NCI-H128 (cell line): ENCODE data around the gene IL17RB.

Experiments used
- DNase-seq: peaks from one replicate; lab custom pipeline; 2025; ENCODE audit not compliant: unreplicated experiment; lab: John Stamatoyannopoulos, UW

The IL17RB gene

DNA sequence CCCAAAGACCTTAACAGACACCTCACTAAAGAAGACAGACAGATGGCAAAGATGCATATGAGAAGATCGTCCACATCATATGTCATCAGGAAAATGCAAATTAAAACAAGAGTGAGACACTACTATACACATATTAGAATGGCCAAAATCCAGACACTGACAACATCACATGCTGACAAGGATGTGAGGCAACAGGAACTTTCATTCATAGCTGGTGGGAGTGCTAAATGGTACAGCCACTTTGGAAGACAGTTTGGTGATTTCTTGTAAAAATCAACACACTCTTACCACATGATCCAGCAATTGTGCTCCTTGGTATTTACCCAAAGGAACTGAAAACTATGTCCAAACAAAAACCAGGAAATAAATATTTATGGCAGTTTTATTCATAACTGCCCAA is 17.8 kb upstream of the IL17RB start:
- no peak for DNase-seq

DNA sequence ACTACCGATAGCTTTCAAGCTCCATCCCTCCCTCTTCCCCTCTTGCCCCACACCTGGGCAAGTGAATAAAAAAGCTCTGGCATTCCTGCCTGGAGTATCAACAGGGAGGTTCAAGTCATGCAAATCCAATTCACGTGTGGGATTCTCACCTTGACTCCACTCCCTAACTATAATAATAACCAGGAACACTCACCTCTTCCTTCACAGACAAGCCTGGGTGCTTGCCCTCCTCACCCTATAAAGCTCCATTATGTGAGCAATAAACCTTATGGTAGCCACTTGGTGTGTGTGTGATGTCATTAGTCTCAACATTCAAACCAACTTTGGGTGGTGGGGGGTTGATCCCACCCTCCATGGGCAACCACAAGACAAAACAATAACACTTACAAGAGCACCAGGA is 16.8 kb upstream of the IL17RB start:
- no peak for DNase-seq

DNA sequence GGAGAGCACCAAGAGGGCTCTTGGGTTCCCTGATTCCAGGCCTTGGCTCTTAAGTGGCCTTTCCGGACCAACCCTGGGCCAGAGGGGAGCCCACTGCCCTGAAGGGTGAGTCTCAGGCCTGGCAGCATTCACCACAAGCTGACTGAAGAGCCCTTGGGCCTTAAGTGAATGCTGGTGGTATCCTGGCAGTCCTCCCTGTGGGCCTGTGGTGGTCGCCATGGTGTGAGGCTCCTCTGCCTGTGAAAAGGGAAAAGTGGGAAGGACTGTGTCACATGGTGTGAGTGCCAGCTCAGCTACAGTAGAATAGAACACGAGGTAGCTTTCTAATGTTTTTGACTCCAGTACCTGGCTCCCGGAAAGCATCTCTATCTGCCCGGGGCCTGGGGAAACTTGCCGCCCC is 15.4 kb upstream of the IL17RB start:
- no peak for DNase-seq

DNA sequence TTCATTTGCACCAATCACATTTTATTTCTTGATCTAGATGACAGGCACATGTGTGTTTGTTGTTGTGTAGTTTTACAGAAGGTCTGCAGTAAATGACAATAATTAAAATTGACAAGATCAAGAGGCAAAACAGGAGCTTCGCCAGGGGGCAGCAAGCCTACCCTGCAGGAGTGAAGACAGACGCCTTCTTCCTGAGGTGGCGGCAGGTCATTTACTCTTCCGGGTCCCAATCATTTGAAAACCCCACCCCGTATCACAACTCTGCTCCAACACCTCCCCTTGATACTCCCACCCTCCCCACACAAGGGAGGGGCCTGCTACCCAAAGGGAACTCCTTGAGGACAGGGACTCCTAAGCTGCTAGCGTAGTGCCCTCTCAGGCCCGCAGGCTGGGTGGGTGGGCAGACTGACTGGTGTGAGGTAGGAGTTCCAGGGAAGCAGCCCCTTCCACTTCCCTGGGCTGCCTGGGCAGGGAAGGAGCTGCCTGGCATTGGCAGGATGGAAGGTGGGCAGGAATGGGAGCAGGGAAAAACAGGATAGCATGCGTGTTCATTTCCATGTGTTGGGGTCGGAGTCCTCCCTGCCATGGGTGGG is 13.2 kb upstream of the IL17RB start:
- DNase-seq = no peak

DNA sequence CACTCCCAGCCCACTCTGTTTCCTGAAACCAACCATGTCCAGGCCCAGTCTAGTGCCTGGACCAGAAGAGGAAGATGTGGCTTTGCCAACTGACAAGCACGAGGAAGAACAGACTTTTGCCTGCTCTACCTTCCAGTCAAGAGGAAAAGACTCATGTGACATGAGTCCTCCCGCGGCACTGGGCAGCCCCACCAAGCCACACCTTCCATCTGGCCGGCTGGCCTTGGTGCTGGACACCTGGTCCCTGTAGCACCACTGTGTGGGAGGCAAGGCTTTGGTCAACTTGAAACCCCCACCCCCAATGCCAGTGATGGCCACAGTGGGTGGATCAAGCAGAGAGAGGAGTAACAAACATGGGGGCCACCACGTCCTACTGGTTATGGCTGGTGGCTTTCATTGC is 12.7 kb upstream of the IL17RB start:
- DNase-seq = no peak

DNA sequence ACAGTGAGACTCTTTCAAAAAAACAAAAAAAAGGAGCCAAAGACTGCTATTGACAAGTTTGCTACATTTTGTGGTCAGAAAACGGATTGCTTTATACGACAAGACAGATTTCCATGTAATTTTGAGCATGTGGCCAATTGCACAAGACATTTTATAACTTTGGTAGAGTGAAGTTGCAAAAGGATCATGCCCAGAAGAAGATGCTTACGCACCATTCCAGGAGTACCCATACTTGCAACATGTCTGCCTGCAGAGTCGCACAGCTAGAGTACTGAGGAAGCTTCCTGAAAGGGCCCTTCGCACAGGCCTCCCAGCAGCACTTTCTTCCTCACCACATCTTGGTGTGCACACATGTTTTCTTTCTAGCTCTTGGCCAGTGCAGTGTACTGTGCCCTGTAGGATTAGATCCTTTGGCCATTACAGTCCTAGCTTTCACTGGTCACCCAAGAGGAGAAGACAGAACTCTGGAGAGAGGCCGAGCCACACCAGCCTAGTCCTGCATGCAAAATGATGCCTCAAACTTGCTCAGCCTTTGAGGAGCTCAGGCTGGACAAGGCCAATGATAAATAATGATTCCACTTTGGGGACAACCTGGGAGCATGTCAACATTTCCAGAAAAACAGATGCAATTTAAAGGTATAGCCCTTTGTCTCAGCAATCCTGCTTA is 11.8 kb upstream of the IL17RB start:
- no peak for DNase-seq

DNA sequence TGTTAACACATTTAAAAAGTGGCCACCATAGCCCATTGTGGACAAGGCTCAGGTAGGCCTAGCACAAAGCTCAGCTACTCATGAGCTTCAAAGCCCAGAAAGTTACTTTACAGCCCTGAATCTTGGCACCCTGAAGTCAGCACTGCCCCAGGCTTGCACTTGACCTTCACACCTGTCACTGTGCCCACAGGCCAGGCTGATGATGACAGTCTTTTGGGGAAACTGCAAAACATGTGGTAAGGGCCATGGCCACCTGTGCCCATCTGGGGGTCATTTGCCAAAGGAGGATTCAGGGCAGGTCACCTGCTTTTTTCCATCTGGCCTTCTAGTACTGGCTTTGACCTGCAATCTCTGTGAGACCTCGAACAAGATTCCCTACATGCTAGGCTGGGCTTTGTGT is 11.1 kb upstream of the IL17RB start:
- no peak for DNase-seq

DNA sequence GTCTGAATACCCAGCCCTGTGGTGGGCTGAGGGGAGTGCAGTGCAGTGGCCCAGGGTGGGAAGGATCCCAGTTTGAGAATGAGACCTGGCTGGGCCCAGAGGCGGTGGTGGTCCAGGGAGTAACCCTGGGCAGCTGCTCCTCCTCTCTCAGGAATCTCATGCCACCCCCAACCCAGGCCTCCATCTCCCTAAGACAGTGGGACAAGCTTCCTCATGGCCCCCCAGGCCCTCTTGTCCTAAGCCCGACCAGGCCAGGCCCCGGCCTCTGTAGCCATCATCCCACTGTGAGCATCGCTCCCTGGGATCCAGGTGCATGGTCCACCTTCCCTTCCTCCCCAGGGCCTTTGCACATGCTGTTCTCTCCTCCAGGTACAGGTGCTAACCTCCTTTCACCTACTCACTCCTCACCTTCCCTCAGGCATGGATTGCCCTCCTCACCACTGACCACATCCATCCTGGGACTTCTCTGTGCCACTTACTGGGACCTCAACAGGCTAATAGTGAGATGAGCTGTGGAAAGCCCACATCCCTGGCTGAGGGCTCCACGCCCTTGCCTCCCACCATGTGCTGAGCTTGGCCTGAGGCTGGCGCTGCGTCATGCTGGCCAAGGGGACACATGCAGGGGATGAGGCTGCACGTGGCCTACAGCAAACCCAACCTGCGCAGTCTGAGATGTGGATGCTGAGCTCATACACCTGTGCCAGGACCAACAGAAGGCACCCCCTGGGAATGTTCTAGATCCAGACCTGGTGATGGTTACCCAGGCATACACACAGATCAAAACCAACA is 10.1 kb upstream of the IL17RB start:
- DNase-seq = no peak

DNA sequence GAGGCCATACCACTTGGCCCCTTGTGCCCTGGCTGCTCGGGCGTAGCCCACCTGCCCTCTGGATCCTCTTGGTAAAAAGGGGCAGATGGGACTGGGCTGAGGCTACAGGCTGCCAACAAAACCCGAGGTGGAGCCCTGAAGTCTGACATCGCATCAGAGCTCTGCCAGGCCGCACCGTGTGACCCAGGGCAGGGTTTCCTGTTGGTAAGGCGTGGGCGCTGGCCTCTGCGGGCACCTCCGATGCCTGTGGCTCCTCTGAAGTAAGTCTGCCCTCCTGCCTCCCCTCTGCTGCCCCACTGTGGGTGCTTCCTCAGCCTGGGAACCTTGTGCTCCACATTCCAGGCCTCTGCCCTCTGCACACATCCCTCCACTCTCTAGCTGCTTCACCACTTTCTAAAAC is 9.0 kb upstream of the IL17RB start:
- no peak for DNase-seq

DNA sequence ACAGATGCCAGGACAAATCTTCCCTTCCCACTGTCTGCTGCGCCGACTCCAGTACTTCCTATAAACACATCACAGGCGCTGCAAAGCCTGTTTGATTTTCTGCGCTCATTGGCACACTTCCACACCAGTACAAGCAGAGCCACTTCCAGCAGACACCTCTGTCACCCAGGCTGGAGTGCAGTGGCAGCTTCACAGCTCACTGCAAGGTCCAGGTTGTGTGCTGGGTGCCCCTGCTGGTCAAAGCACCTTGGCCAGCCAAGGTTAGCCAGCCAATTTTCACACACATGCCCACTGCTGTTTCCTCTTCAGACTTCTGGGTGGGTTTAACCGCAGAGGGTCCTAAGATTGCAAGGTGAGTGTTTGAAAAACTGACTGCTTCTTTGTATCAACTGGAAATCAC is 5.1 kb upstream of the IL17RB start:
- no peak for DNase-seq

DNA sequence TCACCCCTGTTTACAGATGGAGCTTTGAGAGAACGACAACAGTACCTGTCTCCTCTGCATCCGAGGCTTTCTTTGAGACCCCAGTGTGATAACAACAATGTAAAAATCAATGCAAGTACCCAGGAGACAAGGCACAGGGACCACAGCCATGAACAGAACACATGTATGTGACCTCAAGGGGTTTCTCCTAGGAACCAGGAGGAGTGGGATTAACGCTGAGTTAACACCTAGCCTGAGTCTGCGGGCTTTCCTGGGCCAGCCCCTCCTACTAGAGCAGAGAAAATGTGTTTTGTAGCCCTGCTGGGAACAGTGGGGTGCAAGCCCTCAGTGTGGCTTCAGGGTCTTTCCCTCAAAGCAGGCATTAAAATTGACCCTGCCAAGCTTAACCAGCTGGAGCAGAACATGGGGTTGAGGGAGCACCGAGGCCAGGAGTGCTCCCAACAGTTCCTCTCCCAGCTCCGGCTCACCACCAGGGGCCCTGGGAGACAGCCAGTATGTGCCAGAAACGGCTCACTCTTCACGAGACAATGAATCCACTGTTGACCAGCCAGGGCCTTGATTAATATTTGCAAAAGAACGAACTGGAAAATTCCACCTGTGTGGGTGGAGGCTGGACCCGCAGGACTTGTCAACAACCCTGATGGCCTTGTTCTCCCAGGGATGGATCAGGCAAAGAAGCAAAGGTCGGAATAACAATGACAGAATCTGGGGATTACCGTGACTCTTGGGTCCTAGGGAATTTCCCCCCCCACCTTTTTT is 3.8 kb upstream of the IL17RB start:
- DNase-seq = no peak

DNA sequence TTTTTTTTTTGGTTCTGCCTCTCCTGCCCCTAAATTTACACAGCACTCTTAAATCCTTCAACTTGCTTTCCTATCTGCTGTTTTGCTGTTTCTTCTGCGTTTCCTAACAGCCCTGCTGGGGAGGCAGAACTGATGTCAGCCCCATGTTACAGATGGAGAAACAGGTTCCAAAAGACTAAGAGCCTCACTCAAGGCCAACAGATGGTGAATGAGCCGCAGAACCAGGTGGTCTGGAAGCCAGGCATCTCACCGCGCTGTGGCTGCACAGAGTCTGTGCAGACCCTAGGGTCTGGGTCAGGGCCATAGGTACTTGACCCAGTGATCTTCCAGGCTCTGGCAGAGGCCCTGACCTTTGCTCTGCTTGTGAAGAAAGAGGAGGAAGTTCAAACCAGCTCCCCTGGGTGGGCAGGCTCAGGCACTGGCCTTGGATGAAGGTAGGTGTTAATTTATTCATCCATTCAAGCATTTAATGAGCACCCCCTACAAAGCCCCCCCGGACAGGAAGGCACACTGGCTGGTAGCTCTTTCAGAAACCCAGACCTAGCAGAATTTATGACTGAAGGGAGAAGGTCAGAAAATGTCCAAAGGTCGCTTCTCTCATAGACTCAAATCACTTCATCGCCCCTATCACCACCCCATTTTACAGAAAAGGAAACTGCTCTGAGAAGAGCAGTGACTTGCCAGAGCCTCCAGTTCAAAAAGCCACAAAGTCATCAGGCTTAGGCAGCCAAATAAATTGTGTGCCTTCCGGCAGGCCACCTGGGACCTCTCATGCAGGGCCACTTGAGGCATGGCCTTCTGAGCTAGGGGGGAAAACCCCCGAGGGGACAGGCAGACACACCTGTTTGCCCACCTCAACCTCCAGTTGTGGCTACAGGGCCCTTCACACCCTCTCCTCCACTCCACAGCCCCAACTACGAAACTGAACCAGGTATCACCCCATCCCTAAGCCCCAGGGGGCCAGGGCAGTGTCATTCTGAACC is 2.9 kb upstream of the IL17RB start:
- DNase-seq = no peak

DNA sequence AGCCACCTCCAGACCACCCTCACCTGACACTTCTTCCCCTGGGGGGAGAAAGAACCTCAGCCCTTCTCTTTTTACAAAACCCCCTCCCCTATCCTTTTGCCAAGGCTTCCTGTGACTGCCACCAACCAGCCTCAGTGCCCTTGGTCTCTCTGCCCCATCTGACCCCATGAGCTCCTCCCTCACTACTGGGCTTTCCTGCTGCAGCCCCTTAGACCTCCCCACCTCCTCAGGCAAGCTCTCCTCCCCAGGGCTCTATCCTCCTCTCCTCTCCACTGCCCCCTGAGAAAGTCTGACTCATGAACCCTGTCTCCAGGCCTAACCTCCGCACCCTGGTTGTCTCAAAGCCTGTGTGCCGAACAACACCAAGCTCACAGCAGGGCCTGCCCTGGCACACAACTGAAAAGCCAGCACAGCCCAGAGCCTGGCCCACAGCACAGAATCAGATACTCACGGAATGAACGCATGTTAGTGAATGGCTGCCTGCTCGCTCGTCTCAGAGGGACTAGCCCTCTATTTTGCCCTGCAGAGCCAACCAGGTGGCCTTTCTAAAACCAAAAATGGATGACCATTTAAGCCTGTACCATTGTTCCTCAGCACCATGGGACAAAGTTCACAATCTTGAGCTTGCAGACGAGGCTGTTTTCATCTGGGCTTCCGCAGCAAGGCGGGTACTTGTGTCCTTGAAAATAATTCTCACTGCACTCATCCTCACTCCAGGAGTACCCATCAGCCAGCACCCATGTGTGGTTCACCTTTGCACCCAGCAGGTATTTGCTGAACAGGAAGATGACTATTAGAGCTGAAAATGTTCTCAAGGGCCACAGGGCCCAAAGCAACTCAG is 1.9 kb upstream of the IL17RB start:
- DNase-seq = no peak

DNA sequence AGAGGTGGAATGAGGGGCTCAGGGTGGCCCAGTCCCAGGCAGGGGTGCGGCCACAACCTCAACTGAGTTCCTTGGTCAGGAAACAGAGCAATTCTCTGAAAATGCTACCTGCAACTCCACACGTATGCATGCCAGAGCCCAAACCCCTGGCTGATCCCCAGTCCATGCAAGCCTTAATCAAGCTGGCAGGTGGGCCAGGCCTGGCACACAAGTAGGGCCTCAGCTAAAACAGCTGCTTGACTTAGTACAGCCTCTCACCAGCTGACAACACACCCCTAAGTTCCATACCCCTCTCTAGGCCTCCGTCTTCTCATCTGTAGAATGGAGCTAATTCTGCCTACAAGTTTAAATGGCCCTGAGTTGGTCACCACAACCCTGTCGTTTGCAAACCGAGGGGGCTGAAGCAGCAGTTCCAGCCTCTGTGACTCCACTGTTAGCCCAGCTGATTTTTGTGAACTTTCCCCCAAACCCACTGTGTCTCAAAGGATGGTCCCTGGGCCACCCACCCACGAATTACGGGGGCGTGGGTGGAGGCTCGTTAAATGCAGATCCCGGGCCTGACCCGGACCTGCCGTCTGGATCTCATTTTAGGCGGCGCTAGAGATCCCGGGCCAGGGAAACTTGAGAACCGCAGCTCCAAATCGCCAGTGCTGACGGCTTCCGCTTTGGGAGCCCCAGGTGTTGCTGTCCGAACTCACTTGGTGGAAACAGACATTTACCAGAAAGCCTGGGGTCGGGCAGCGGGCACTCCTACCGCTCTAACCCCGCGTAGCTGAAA is 1.1 kb upstream of the IL17RB start:
- DNase-seq = no peak

DNA sequence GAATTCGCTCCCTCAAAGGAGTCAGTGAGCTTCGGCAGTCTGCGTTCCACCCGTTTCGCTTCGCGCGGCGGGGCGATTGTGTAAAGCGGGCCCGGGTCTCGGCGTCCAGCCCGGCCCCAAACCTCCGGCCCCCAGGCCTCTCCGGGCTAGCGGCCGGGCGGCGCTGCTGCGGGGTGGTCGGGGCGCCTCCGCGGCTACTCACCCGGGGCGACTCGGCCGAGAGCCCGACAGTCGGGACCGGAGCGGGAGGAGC is 561 bp upstream of the IL17RB start:
- no peak for DNase-seq

DNA sequence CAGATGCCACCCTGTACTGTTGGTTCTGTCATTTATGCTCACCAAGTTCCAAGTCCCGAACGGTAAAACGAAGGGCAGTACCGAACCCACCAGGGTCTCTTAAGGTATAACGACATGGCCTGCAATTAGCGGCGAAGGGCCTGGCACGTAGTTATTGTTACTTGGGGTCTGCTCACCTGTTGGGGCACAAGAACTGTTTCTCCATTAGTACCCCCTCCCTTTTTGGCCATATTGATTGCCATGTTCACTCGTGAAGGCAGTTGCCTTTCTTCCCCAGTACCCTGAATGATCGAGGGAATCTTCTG is 435 bp downstream of the IL17RB start:
- DNase-seq = no peak

DNA sequence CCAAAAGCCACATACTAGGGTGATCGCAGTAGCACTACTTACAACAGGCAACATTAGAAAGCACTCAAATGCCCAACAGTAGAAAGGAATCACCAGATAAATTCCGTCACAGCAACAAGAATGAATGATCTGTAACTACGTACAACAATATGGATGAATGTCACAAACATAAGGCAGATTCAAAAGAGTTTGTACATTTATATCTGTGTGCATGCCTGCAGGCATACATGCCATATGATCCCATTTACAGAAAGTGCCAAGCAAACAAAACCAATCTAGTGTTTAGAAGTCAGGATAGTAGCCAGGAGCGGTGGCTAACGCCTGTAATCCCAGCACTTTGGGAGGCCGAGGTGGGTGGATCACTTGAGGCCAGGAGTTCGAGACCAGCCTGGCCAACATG is 3.5 kb downstream of the IL17RB start:
- no peak for DNase-seq

DNA sequence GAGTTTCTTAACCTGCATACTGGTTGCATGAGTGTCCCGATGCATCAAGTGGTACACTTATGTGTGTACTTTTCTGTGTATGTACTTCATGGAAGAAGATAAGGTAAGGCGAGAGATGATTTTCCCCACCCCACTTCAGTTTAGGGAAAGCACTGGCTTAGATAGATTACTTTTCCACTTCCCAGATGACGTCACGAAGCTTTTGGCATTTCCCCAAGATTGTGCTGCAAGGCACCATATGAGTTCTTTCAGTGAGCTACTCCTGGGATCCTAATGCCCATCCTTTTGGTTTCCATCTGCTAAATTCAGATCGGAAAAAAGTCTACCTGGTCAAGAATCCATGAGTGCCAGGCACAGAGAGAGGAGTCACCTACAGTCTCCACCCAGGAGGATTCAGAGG is 4.5 kb downstream of the IL17RB start:
- DNase-seq = no peak

DNA sequence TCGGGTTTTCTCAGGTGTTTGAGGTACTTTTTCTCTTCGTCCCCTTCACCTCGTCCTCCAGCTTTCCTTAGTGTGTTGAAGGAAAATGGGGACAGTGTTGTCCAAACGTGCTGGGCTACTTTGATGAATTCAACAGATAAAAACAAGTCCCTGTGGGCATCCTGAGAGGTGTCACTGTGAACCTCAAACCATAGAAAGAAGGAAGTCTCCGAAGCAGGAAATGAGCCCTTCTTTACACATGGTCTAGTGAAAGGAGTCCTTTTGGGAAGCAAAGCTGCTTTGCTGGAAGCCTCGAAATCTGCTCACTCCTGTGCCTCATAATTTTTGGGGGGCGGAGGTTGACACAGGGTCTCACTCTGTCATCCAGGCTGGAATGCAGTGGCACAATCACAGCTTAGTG is 10.6 kb downstream of the IL17RB start:
- DNase-seq = no peak
